HG03378 (cell line): ENCODE results near the gene SFMBT1.

Source experiments
- ATAC-seq: cut with Tn5 transposase; IDR thresholded peaks from one replicate; pipeline ENCODE4 v1.9.1; 2021; ENCODE audit warnings: mild to moderate bottlenecking, moderate library complexity; ENCODE audit not compliant: unreplicated experiment

SFMBT1 gene

DNA sequence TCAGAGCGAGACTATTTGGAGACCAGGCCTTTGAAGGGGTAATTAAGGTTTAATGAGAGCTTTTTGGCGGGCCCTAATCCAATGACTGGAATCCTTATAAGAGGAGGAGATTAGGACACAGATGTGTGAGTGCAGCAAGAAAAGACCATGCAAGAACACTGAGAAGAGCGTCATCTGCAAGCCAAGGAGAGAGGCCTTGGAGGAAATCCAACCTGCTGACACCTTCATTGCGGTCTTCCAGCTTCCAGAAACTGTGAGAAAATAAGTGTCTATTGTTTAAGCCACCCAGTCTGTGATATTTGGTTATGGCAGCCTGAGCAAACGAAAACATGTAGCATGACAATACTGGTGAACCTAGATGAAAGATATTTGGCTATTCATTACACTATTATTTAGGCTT, 188.0 kb downstream of the SFMBT1 start:
- no peak for ATAC-seq

DNA sequence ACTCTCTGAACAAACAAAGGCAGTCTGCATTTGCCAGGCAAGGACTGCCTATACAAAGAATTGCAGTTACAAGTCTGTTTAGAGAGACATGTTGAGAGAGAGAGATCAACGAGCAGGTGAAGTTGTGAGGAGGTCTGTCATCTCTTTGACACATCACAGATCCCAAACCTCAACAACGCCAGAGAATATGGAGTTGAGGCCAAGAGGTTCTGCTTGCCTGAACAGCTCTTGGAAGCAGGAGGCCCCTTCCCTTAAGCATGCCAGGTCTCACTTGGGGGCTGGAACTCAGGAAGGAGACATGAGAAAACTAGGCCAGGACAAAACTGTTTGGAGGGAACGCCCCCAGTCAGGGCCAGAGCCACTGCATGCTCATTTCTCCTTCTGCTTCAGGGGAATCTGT, 188.7 kb downstream of the SFMBT1 start:
- no peak for ATAC-seq

DNA sequence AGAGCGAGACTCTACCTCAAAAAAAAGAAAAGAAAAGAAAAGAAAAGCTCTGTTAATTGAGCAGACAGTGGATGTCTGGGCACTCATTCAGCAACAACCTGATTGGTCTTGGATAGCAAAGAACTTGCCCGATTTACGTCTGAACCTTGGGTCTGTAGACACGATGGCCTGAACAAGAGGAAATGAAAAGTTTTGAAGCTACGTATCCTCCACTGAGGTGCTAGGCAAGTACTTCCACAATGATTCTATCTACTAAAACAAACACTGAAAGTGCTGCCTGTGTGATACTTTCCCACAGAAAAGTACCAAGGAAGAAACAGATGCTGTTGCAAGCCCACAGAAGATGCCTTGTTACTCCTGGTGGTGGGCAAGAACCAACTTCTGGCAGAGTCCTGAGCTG, 189.2 kb downstream of the SFMBT1 start:
- ATAC-seq, result peak; percentile 61

DNA sequence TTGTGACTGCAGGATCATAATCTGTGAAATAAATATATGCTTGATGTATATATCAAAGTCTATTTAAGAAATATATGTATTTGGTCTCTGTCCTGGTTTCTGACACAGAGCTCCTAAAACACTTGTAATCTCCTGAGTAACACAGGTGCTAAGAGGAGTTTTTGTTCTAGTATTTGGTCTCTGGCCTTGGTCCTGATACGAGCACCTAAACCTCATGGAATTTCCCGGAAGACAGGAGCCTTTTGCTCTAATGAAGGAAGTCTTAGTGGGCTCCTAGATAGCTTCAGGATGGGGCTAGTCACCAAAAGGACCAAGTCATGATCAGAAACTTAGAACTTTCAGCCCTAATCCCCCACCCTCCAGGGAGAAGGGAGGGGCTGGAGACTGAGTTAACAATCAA, 191.9 kb downstream of the SFMBT1 start:
- ATAC-seq, result no peak
